OCI-LY7 (cell line): ENCODE data around the gene UBE2J2. TPM values are rescaled to one million over a fixed set of nuclear protein-coding genes. Genes with fewer than 3 reads are reported as not detected.

ENCODE experiments used
- BruUV-seq: library from RNA; stranded (reverse); fragments of 400-500 nt; replicated peaks from 2 replicates; lab custom pipeline; 2021; lab: Mats Ljungman, UMichigan
- CTCF ChIA-PET: fragments of 300-600 bp; sonication (Branson Sonifier 250); formaldehyde crosslinking; loops from one replicate; lab custom pipeline; 2022; ENCODE audit warnings: antibody characterized with exemption; ENCODE audit not compliant: unreplicated experiment; lab: Charles Lee
- POLR2A ChIA-PET: fragments of 300-600 bp; sonication (Branson Sonifier 250); formaldehyde crosslinking; loops from one replicate; lab custom pipeline; 2022; ENCODE audit warnings: antibody characterized with exemption; lab: Charles Lee
- DNase-seq: peaks from one replicate; pipeline ENCODE4 v3.0.0-alpha.2; 2015; ENCODE audit warnings: low spot score
- H2AFZ ChIP-seq: fragments of 200-600 bp; sonication (generic), shearing (Covaris generic); 2 replicates; pipeline ENCODE4 v1.6.1; 2014; ENCODE audit warnings: mild to moderate bottlenecking, antibody characterized with exemption, low read length, moderate library complexity
- H3K27ac ChIP-seq: fragments of 200-600 bp; sonication (generic); 2 replicates; pipeline ENCODE4 v1.5.1; 2014; ENCODE audit warnings: mixed run types, low read depth, mild to moderate bottlenecking, moderate library complexity, low read length, inconsistent platforms; ENCODE audit not compliant: poor library complexity, severe bottlenecking
- H3K36me3 ChIP-seq: fragments of 200-600 bp; sonication (generic); 2 replicates; pipeline ENCODE4 v1.6.1; 2014; ENCODE audit warnings: mild to moderate bottlenecking, antibody characterized with exemption, low read length, moderate library complexity, mixed read lengths; ENCODE audit not compliant: insufficient read depth
- H3K4me1 ChIP-seq: fragments of 200-600 bp; sonication (generic); 2 replicates; pipeline ENCODE4 v1.5.1; 2014; ENCODE audit warnings: mild to moderate bottlenecking, low read length; ENCODE audit not compliant: insufficient read depth, poor library complexity, severe bottlenecking
- H3K4me2 ChIP-seq: fragments of 200-600 bp; sonication (generic); 2 replicates; pipeline ENCODE4 v1.6.1; 2014; ENCODE audit warnings: mild to moderate bottlenecking, low read length
- H3K4me3 ChIP-seq: fragments of 200-600 bp; sonication (generic); 2 replicates; pipeline ENCODE4 v1.5.1; 2014; ENCODE audit warnings: mild to moderate bottlenecking, low read depth, low read length; ENCODE audit not compliant: poor library complexity, severe bottlenecking
- H3K79me2 ChIP-seq: fragments of 200-600 bp; sonication (generic); 2 replicates; pipeline ENCODE4 v1.6.1; 2016; ENCODE audit warnings: low read depth, mild to moderate bottlenecking, low read length, moderate library complexity, mixed read lengths; ENCODE audit not compliant: insufficient read depth
- H3K9me2 ChIP-seq: fragments of 200-600 bp; sonication (generic); 2 replicates; pipeline ENCODE4 v1.6.1; 2016; ENCODE audit warnings: mild to moderate bottlenecking, low read length, mixed read lengths; ENCODE audit not compliant: insufficient read depth
- H3K9me3 ChIP-seq: fragments of 200-600 bp; sonication (generic); 2 replicates; pipeline ENCODE4 v1.6.1; 2014; ENCODE audit warnings: mild to moderate bottlenecking, mixed run types, low read length, mixed read lengths
- H4K20me1 ChIP-seq: fragments of 200-600 bp; sonication (generic); 2 replicates; pipeline ENCODE4 v1.6.1; 2014; ENCODE audit warnings: mild to moderate bottlenecking, antibody characterized with exemption, low read length, moderate library complexity, mixed read lengths; ENCODE audit not compliant: insufficient read depth
- CTCF ChIP-seq: fragments of 200-600 bp; sonication (generic); conservative IDR thresholded peaks from 2 replicates; pipeline ENCODE4 v1.5.1; 2014; ENCODE audit warnings: mild to moderate bottlenecking, antibody characterized with exemption, low read length, moderate library complexity, mixed read lengths
- EZH2phosphoT487 ChIP-seq: fragments of 200-600 bp; sonication (generic); IDR thresholded peaks from 2 replicates; pipeline ENCODE4 v1.6.1; 2018; ENCODE audit warnings: low read depth, borderline replicate concordance, mild to moderate bottlenecking, mixed run types, antibody characterized with exemption, low read length, moderate library complexity, mixed read lengths
- intact Hi-C: fragments of 100-400 bp; cut with micrococcal nuclease; formaldehyde crosslinking; loops from one replicate; pipeline ENCODE4 v1.10.0; 2022; ENCODE audit not compliant: unreplicated experiment
- total RNA-seq, 2 experiments: library from RNA; depleted of rRNA in 1 of 2; stranded (reverse); fragments of >200 nt in 1 of 2; shearing (Covaris generic) in 1 of 2; gene quantifications; 2 replicates each; pipeline ENCODE4 v1.2.3, GENCODE V29; 2014 to 2022

Gene UBE2J2
- total RNA-seq, 2 experiments from 2014 or later: 69.2 to 88.7 TPM

DNA sequence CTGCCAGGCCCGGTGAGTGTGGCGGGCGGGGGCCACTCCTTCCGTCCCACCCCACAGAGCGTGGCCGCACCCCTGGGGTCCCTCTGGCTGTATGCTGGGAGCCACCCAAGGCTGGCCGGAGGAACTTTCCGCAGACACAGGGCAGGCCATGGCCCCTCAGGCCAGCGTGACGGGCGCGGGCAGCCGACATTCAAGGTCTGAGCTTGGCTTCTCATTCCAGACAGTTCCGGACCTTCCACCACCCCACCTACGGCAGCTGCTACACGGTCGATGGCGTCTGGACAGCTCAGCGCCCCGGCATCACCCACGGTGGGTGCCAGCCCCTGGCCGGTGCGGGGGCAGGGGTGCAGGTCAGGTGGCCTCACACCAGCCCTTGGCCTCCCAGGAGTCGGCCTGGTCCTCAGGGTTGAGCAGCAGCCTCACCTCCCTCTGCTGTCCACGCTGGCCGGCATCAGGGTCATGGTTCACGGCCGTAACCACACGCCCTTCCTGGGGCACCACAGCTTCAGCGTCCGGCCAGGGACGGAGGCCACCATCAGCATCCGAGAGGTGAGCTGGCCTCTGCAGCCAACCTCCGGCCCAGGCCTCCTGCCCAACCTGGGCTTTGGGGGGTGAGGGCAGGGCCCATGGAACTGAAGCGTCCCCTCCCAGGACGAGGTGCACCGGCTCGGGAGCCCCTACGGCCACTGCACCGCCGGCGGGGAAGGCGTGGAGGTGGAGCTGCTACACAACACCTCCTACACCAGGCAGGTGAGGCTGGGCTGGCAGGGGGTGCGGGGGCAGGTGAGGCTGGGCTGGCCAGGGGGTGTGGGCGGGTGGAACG lies 13.8 kb upstream of the UBE2J2 start:
- Histone ChIP-seq H4K20me1 (no peaks in the 10 kb centered on the region), H3K4me3 (no peak overlapping the region), H3K4me1 (no peaks in the 10 kb centered on the region), H3K79me2 (no peaks in the 10 kb centered on the region), H3K36me3 (no peaks in the 10 kb centered on the region), H3K9me2 (no peaks in the 10 kb centered on the region), H3K9me3 (no peaks in the 10 kb centered on the region), H3K27ac (no peak overlapping the region), H2AFZ (no peak overlapping the region), H3K4me2 (no peak overlapping the region)
- DNase-seq: no peak
- BruUV-seq: no TSS peak
- intact Hi-C loops: no loop called here
- TF ChIP-seq EZH2phosphoT487 (no peak), CTCF (no peak)
- ChIA-PET POLR2A (no interaction called here), CTCF (no interaction called here)

GRCh38 chr1:1286313-1287261 lies 12.9 kb upstream of the UBE2J2 start:
- Histone ChIP-seq H3K36me3 (no peaks in the 10 kb centered on the region), H3K4me2 (no peak overlapping the region), H4K20me1 (no peaks in the 10 kb centered on the region), H3K9me3 (no peaks in the 10 kb centered on the region), H2AFZ (no peak overlapping the region), H3K4me3 (no peak overlapping the region), H3K27ac (no peak overlapping the region), H3K79me2 (no peaks in the 10 kb centered on the region), H3K4me1 (no peaks in the 10 kb centered on the region), H3K9me2 (no peaks in the 10 kb centered on the region)
- no TSS peak for BruUV-seq
- ChIA-PET CTCF (no interaction called here), POLR2A (no interaction called here)
- intact Hi-C loops: no loop called here
- DNase-seq: no peak
- TF ChIP-seq EZH2phosphoT487: no peak
- TF ChIP-seq CTCF: no peak
